ENCODE measurements around the gene PRKN. TPM values are rescaled to one million over a fixed set of nuclear protein-coding genes. Genes with fewer than 3 reads are reported as not detected.

The PRKN gene
- total and polyA plus RNA-seq, 9 of the 15 experiments (the other 6 are each of a cell fraction or from before 2014, with no cell fraction given): 0.03 to 0.96 (median 0.15) TPM; not detected in 2

GRCh38 chr6:162613310-162613709 lies 114.3 kb downstream of the PRKN start (continued):
- TF ChIP-seq MTF1 (CRISPR knock-in tag; IDR thresholded peaks at IDR 0.05; ENCODE audit: borderline replicate concordance) (no peak), DLX4 (CRISPR knock-in tag; IDR thresholded peaks at IDR 0.05) (no peak), ZNF668 (CRISPR knock-in tag; IDR thresholded peaks at IDR 0.05) (no peak), C11orf30 (IDR thresholded peaks at IDR 0.05; ENCODE audit: low read depth) (no peak), RBBP5 (IDR thresholded peaks at IDR 0.05; ENCODE audit: borderline replicate concordance, insufficient read depth, low read length, poor library complexity, severe bottlenecking) (no peak), NFE2 (IDR thresholded peaks at IDR 0.05; ENCODE audit: low read depth) (no peak)

- Histone ChIP-seq H3K4me2 (ENCODE audit: insufficient read depth, low read length) (no peak overlapping the region), H3K4me1 (replicated peaks in 1 of 2; ENCODE audit: control insufficient read depth in 2 of 2, insufficient read depth in 2 of 2, low read length in 2 of 2) (no peaks in the 10 kb centered on the region), H3K4me3 (no peak overlapping the region), H3K27ac (ENCODE audit: extremely low read depth, low read depth, low read length) (no peak overlapping the region), H4K20me1 (replicated peaks; ENCODE audit: control insufficient read depth, insufficient read depth, low read length) (no peaks in the 10 kb centered on the region), H3K27me3 (ENCODE audit: control insufficient read depth in 2 of 2, insufficient read depth in 2 of 2, low read length in 2 of 2) (no peaks in the 10 kb centered on the region), H2AFZ (ENCODE audit: low read depth, low read length) (no peak overlapping the region), H3K36me3 (ENCODE audit: control insufficient read depth, insufficient read depth, low read length) (no peaks in the 10 kb centered on the region), H3K9me1 (ENCODE audit: control insufficient read depth, insufficient read depth, low read length) (no peaks in the 10 kb centered on the region), H3K9ac (ENCODE audit: insufficient read depth in 1 of 2, low read depth in 2 of 2, low read length in 2 of 2) (no peak overlapping the region), H3K79me2 (ENCODE audit: control insufficient read depth, insufficient read depth, low read length) (no peaks in the 10 kb centered on the region), H3K9me3 (replicated peaks; ENCODE audit: control insufficient read depth, insufficient read depth, low read depth, low read length) (no peaks in the 10 kb centered on the region; the same call in 1 of the 2 replicates)
- ChIA-PET CTCF (ENCODE audit: low intra/inter-chr PET ratio) (no interaction called here), POLR2A (no interaction called here)
- TF ChIP-seq CHD7 (IDR thresholded peaks at IDR 0.05; ENCODE audit: low read depth, low read length): no peak
- TF ChIP-seq PREB (CRISPR knock-in tag; IDR thresholded peaks at IDR 0.05): no peak
- FAIRE-seq (no peak), ATAC-seq (no peak), DNase-seq (ENCODE audit: extremely low read depth in 1 of 4, low spot score in 3 of 4) (no peak)
- in situ Hi-C loops (cut with MboI): no loop called here
- BruUV-seq (replicated peaks): no TSS peak
- WGBS (ENCODE audit: insufficient coverage, low coverage, missing lambda C conversion rate): 5% methylated on average over 4 of the region's 4 CpGs
- intact Hi-C loops (cut with micrococcal nuclease): no loop called here
These were observed 115.0 kb downstream of the PRKN start for GRCh38 chr6:162612613-162613012.
